Gastroesophageal sphincter (tissue), 3 donors: ENCODE measurements around the gene EXOC4.

Experiments used
- POLR2A ChIP-seq, 2 donors: fragments of 450-650 bp; IDR thresholded peaks; one replicate each; pipeline ENCODE4 v1.6.1; 2017; ENCODE audit warnings: antibody characterized with exemption in 2 of 2, mild to moderate bottlenecking in 2 of 2, moderate library complexity in 1 of 2
- POLR2AphosphoS5 ChIP-seq: sonication (generic); formaldehyde crosslinking; IDR thresholded peaks from one replicate; pipeline ENCODE4 v1.6.1; 2017; ENCODE audit warnings: antibody characterized with exemption
- TF ChIP-seq, protein P1 (sequence below), 4 experiments: fragments of 200-600 bp in 2 of 4; fragments of 450-650 bp in 2 of 4; sonication (generic) in 1 of 4; IDR thresholded peaks; one replicate each; pipeline ENCODE4 v1.5.1; 2017 to 2019; ENCODE audit warnings: antibody characterized with exemption in 4 of 4, mild to moderate bottlenecking in 2 of 4, moderate library complexity in 2 of 4

DNA sequence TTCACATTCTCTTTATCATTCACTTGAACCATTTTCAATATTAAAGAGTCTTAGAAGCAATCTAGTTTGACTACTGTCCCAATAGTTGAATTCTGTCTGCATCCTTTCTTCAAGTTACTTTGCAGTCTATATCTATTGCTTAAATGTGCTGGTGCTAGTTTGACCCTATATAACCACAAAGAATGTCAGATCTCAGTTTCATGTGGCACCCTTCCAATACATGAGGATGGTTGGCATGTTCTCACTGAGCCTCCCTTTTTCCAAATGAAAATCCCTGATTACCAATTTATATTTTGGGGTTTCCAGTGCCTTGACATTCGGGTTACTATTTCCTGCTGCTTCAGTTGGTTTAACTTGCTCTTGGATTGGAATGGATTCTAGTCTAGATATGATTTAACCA lies 292.7 kb downstream of the EXOC4 start:
- TF ChIP-seq, protein P1, sequence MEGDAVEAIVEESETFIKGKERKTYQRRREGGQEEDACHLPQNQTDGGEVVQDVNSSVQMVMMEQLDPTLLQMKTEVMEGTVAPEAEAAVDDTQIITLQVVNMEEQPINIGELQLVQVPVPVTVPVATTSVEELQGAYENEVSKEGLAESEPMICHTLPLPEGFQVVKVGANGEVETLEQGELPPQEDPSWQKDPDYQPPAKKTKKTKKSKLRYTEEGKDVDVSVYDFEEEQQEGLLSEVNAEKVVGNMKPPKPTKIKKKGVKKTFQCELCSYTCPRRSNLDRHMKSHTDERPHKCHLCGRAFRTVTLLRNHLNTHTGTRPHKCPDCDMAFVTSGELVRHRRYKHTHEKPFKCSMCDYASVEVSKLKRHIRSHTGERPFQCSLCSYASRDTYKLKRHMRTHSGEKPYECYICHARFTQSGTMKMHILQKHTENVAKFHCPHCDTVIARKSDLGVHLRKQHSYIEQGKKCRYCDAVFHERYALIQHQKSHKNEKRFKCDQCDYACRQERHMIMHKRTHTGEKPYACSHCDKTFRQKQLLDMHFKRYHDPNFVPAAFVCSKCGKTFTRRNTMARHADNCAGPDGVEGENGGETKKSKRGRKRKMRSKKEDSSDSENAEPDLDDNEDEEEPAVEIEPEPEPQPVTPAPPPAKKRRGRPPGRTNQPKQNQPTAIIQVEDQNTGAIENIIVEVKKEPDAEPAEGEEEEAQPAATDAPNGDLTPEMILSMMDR (IDR thresholded peaks at IDR 0.05) = no peak
- no peak for TF ChIP-seq POLR2A (IDR thresholded peaks at IDR 0.05)
- no peak for TF ChIP-seq POLR2AphosphoS5
